ENCODE data around the gene NEK7.

DNA sequence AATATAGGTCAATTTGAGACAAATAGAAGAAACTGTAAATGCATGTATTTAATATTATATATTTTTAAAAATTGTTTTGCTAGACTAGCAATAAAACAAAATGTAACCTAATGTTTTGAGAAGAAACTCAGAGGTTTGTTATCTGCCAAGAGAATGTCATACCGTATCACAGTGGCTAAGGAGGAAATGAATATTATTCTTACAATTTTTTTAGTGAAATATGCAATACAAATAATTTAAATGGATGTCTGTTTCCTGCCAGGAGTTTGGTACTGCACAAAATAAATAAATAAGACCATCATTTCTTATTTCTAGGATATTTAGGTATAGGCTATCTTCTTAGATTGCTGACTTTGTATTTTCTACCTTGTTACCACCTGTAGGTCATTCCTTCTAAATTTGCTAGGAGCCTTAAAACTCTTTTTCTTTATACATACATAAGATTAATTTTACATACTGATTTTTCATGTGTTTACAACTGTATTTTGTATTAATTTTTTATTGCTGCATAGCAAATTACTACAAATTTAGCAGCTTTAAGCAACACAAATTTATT is 113.6 kb downstream of the NEK7 start:
- TF ChIP-seq, protein P1, sequence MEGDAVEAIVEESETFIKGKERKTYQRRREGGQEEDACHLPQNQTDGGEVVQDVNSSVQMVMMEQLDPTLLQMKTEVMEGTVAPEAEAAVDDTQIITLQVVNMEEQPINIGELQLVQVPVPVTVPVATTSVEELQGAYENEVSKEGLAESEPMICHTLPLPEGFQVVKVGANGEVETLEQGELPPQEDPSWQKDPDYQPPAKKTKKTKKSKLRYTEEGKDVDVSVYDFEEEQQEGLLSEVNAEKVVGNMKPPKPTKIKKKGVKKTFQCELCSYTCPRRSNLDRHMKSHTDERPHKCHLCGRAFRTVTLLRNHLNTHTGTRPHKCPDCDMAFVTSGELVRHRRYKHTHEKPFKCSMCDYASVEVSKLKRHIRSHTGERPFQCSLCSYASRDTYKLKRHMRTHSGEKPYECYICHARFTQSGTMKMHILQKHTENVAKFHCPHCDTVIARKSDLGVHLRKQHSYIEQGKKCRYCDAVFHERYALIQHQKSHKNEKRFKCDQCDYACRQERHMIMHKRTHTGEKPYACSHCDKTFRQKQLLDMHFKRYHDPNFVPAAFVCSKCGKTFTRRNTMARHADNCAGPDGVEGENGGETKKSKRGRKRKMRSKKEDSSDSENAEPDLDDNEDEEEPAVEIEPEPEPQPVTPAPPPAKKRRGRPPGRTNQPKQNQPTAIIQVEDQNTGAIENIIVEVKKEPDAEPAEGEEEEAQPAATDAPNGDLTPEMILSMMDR (conservative IDR thresholded peaks at IDR 0.05; ENCODE audit: low read length), result no peak
- no peak for TF ChIP-seq EZH2phosphoT487 (IDR thresholded peaks at IDR 0.05; ENCODE audit: borderline replicate concordance, low read depth, low read length)

Data from OCI-LY7 (cell line).